ENCODE measurements around the gene STEAP4. TPM values are rescaled to one million over a fixed set of nuclear protein-coding genes. Genes with fewer than 3 reads are reported as not detected.

Gene STEAP4
- total and polyA plus RNA-seq, 2 of the 13 experiments (the other 11 are each of a cell fraction or from before 2014, with no cell fraction given): not detected

DNA sequence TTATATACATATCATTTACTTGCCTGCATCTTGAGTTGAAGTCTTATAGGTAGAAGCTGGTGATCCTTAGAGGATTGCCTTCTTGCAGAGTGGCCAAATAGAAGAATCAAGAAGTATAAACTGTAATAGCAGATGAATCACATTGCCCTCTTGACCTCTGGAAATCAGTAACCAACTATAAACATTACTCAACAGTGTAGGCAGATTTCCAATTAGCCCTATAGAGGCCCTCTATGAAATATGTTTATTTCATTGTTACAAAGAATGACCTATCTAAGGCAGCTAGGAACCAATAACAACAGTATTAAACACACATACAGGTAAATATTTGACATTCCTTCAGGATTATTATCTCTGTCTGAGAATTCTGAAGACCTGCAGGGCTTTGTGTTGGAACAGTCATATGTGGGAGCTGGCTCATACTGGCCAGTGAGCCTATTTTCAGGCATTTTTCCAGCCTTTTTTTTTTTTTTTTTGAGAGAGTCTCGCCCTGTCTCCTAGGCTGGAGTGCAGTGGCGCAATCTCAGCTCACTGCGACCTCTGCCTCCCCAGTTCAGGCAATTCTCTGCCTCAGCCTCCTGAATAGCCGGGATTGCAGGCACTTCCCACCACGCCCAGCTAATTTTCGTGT is 79.7 kb downstream of the STEAP4 start:
- Histone ChIP-seq H3K9me3 (ENCODE audit: low read length) (no peaks in the 10 kb centered on the region), H3K4me2 (ENCODE audit: low read depth, low read length) (no peak overlapping the region), H3K9ac (ENCODE audit: insufficient read depth, low read depth, low read length) (no peak overlapping the region), H3K4me1 (ENCODE audit: insufficient read depth, low read length) (peaks cover 21% of the 10 kb centered on the region), H3K4me3 (replicated peaks in 1 of 3; ENCODE audit: insufficient read depth in 1 of 3, low read depth in 2 of 3, low read length in 3 of 3) (no peak overlapping the region), H4K20me1 (ENCODE audit: insufficient read depth, low read length) (no peaks in the 10 kb centered on the region), H2AFZ (ENCODE audit: low read length) (no peak overlapping the region), H3K27me3 (ENCODE audit: control insufficient read depth in 1 of 2, insufficient read depth in 2 of 2, low read length in 2 of 2) (peaks cover 0 to 44% of the 10 kb centered on the region in 2 experiments; a peak in 3 of 5 replicates), H3K79me2 (ENCODE audit: insufficient read depth, low read length) (no peaks in the 10 kb centered on the region), H3K36me3 (replicated peaks in 1 of 2; ENCODE audit: control insufficient read depth in 1 of 2, insufficient read depth in 2 of 2, low read length in 2 of 2) (no peaks in the 10 kb centered on the region), H3K27ac (ENCODE audit: extremely low read length, insufficient read depth, low read length) (no peak overlapping the region)
- peak; percentile 90 for DNase-seq (ENCODE audit: low spot score)
- POLR2A ChIA-PET: interaction anchor here (0.9 to 1.4 kb wide), 2 partner anchors 9 to 99 kb away, joined by 3 to 4 read pairs; no protein-coding TSS in a partner anchor
- in situ Hi-C loops (cut with HindIII; ENCODE audit: extremely low pct_ligation_motif_present, low pct_unique_long_range_greater_than_20kb) (loop anchor here (25.0 kb wide), 1 partner anchor 610 kb away; no protein-coding TSS in a partner anchor), intact Hi-C loops (cut with micrococcal nuclease; ENCODE audit: unreplicated experiment) (no loop called here)
- BruUV-seq (replicated peaks): no TSS peak
- peak; percentile 94 for ATAC-seq
- under 1% methylated on average over 6 of the region's 6 CpGs for WGBS (ENCODE audit: low lambda C conversion rate)
- peak; percentile 47 for FAIRE-seq
- CTCF ChIA-PET (ENCODE audit: low intra/inter-chr PET ratio, low total read pairs): no interaction called here
- TF ChIP-seq NFIC (IDR thresholded peaks at IDR 0.05; ENCODE audit: low read length) (peak; percentile 71; the same call in 1 of the 2 replicates), ZSCAN20 (CRISPR knock-in tag; IDR thresholded peaks at IDR 0.05; ENCODE audit: borderline replicate concordance) (no peak), MBD4 (IDR thresholded peaks at IDR 0.05; ENCODE audit: borderline replicate concordance, low read length) (peak; percentile 45; the same call in 1 of the 2 replicates), SOX6 (IDR thresholded peaks at IDR 0.05) (no peak), SOX6 (CRISPR knock-in tag; IDR thresholded peaks at IDR 0.05) (peak; percentile 89), MIXL1 (CRISPR knock-in tag; IDR thresholded peaks at IDR 0.05) (peak; percentile 76), BHLHE40 (IDR thresholded peaks at IDR 0.05; ENCODE audit: low read length) (no peak; the same call in 1 of the 2 replicates), AHR (CRISPR knock-in tag; IDR thresholded peaks at IDR 0.05) (no peak), SOX5 (CRISPR knock-in tag; IDR thresholded peaks at IDR 0.05; ENCODE audit: borderline replicate concordance) (peak; percentile 88; the same call in 1 of the 2 replicates), KDM4B (CRISPR knock-in tag; IDR thresholded peaks at IDR 0.05) (no peak), CHD4 (IDR thresholded peaks at IDR 0.05; ENCODE audit: borderline replicate concordance, low read length) (0 out of 2 replicates have a peak, but pooled peaks have one; percentile 37), EHMT2 (IDR thresholded peaks at IDR 0.05; ENCODE audit: borderline replicate concordance, low read depth, low read length) (peak; percentile 28; the same call in 1 of the 2 replicates), ZNF616 (CRISPR knock-in tag; IDR thresholded peaks at IDR 0.05; ENCODE audit: low read depth) (no peak), HMG20A (CRISPR knock-in tag; IDR thresholded peaks at IDR 0.05; ENCODE audit: borderline replicate concordance) (peak; percentile 91; the same call in 1 of the 2 replicates), HHEX (CRISPR knock-in tag; IDR thresholded peaks at IDR 0.05) (peak; percentile 94), HNRNPUL1 (IDR thresholded peaks at IDR 0.05; ENCODE audit: low read depth, low read length) (peak; percentile 96), SOX13 (IDR thresholded peaks at IDR 0.05) (no peak), SOX13 (CRISPR knock-in tag; conservative IDR thresholded peaks at IDR 0.05 in 1 of 2, IDR thresholded peaks at IDR 0.05 in 1 of 2) (peak in 1 of 2 experiments; percentile 94; a peak in 2 of 4 replicates), EZH2 (conservative IDR thresholded peaks at IDR 0.05; ENCODE audit: low read depth, low read length) (no peak), THAP11 (CRISPR knock-in tag; IDR thresholded peaks at IDR 0.05) (peak; percentile 17; the same call in 1 of the 2 replicates)
- TF ChIP-seq, protein P1, sequence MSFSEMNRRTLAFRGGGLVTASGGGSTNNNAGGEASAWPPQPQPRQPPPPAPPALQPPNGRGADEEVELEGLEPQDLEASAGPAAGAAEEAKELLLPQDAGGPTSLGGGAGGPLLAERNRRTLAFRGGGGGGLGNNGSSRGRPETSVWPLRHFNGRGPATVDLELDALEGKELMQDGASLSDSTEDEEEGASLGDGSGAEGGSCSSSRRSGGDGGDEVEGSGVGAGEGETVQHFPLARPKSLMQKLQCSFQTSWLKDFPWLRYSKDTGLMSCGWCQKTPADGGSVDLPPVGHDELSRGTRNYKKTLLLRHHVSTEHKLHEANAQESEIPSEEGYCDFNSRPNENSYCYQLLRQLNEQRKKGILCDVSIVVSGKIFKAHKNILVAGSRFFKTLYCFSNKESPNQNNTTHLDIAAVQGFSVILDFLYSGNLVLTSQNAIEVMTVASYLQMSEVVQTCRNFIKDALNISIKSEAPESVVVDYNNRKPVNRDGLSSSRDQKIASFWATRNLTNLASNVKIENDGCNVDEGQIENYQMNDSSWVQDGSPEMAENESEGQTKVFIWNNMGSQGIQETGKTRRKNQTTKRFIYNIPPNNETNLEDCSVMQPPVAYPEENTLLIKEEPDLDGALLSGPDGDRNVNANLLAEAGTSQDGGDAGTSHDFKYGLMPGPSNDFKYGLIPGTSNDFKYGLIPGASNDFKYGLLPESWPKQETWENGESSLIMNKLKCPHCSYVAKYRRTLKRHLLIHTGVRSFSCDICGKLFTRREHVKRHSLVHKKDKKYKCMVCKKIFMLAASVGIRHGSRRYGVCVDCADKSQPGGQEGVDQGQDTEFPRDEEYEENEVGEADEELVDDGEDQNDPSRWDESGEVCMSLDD (CRISPR knock-in tag; IDR thresholded peaks at IDR 0.05; ENCODE audit: borderline replicate concordance): 0 out of 2 replicates have a peak, but pooled peaks have one; percentile 33
- TF ChIP-seq, protein P2, sequence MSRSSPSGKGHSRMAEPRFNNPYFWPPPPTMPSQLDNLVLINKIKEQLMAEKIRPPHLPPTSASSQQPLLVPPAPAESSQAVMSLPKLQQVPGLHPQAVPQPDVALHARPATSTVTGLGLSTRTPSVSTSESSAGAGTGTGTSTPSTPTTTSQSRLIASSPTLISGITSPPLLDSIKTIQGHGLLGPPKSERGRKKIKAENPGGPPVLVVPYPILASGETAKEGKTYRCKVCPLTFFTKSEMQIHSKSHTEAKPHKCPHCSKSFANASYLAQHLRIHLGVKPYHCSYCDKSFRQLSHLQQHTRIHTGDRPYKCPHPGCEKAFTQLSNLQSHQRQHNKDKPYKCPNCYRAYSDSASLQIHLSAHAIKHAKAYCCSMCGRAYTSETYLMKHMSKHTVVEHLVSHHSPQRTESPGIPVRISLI (CRISPR knock-in tag; IDR thresholded peaks at IDR 0.05; ENCODE audit: borderline replicate concordance): peak; percentile 61; the same call in 1 of the 2 replicates
